ENCODE measurements around the gene RNF39. TPM values are rescaled to one million over a fixed set of nuclear protein-coding genes. Genes with fewer than 3 reads are reported as not detected.
"Not testable (repeated sequence)": the region's sequence is repeated elsewhere in the genome, so short reads cannot be mapped to it uniquely, and the experiment has no call there.

The RNF39 gene
- total RNA-seq, 1 experiment from 2014 or later, result not detected

- in situ Hi-C loops (cut with HindIII; ENCODE audit: low sequenced_read_pairs), result no loop called here
- no peak for DNase-seq (ENCODE audit: low spot score)
These were observed 9.5 kb downstream of the RNF39 start for GRCh38 chr6:30066082-30066481.

- no peak for DNase-seq (ENCODE audit: low spot score)
- in situ Hi-C loops (cut with HindIII; ENCODE audit: low sequenced_read_pairs), result no loop called here
These were observed 12.3 kb downstream of the RNF39 start for GRCh38 chr6:30063315-30063714.

GRCh38 chr6:30062471-30063178 lies 12.9 kb downstream of the RNF39 start:
- DNase-seq (ENCODE audit: low spot score), result no peak
- in situ Hi-C loops (cut with HindIII; ENCODE audit: low sequenced_read_pairs), result no loop called here

- in situ Hi-C loops (cut with HindIII; ENCODE audit: low sequenced_read_pairs), result no loop called here
- DNase-seq (ENCODE audit: low spot score), result peak; percentile 34
These were observed 13.6 kb downstream of the RNF39 start for GRCh38 chr6:30061858-30062458.

- in situ Hi-C loops (cut with HindIII; ENCODE audit: low sequenced_read_pairs), result no loop called here
- DNase-seq (ENCODE audit: low spot score), result peak; percentile 98
These were observed 14.3 kb downstream of the RNF39 start, which contains the start of gene POLR1H for GRCh38 chr6:30061092-30061857. Gene POLR1H, plus strand, starts transcription at chr6:30061265. Its CDS starts 260 bp downstream, at chr6:30061525.

- no peak for DNase-seq (ENCODE audit: low spot score)
- in situ Hi-C loops (cut with HindIII; ENCODE audit: low sequenced_read_pairs), result no loop called here
These were observed 14.9 kb downstream of the RNF39 start for GRCh38 chr6:30060606-30061091.

- in situ Hi-C loops (cut with HindIII; ENCODE audit: low sequenced_read_pairs), result no loop called here
- DNase-seq (ENCODE audit: low spot score), result no peak
These were observed 20.1 kb downstream of the RNF39 start for GRCh38 chr6:30055513-30055912.

GRCh38 chr6:30053682-30054081 lies 21.9 kb downstream of the RNF39 start:
- in situ Hi-C loops (cut with HindIII; ENCODE audit: low sequenced_read_pairs), result no loop called here
- DNase-seq (ENCODE audit: low spot score), result no peak

GRCh38 chr6:30047220-30047619 lies 28.3 kb downstream of the RNF39 start:
- in situ Hi-C loops (cut with HindIII; ENCODE audit: low sequenced_read_pairs), result no loop called here

GRCh38 chr6:30044630-30045029 lies 30.9 kb downstream of the RNF39 start:
- in situ Hi-C loops (cut with HindIII; ENCODE audit: low sequenced_read_pairs), result no loop called here
- no peak for DNase-seq (ENCODE audit: low spot score)

More at GRCh38 chr6:30047220-30047619, 28.3 kb downstream of the RNF39 start:
- no peak for DNase-seq (ENCODE audit: low spot score)

GRCh38 chr6:30043744-30044143 lies 31.8 kb downstream of the RNF39 start:
- in situ Hi-C loops (cut with HindIII; ENCODE audit: low sequenced_read_pairs), result no loop called here
- no peak for DNase-seq (ENCODE audit: low spot score)

- in situ Hi-C loops (cut with HindIII; ENCODE audit: low sequenced_read_pairs), result no loop called here
- no peak for DNase-seq (ENCODE audit: low spot score)
These were observed 32.7 kb downstream of the RNF39 start for GRCh38 chr6:30042914-30043313.

- in situ Hi-C loops (cut with HindIII; ENCODE audit: low sequenced_read_pairs), result no loop called here
- no peak for DNase-seq (ENCODE audit: low spot score)
These were observed 33.1 kb downstream of the RNF39 start for GRCh38 chr6:30042476-30042875.

GRCh38 chr6:30041821-30042220 lies 33.7 kb downstream of the RNF39 start:
- no peak for DNase-seq (ENCODE audit: low spot score)
- in situ Hi-C loops (cut with HindIII; ENCODE audit: low sequenced_read_pairs), result no loop called here

GRCh38 chr6:30041221-30041620 lies 34.3 kb downstream of the RNF39 start:
- in situ Hi-C loops (cut with HindIII; ENCODE audit: low sequenced_read_pairs), result no loop called here
- DNase-seq (ENCODE audit: low spot score), result no peak

- DNase-seq (ENCODE audit: low spot score), result no peak
- in situ Hi-C loops (cut with HindIII; ENCODE audit: low sequenced_read_pairs), result no loop called here
These were observed 38.3 kb downstream of the RNF39 start for GRCh38 chr6:30037182-30037788.

GRCh38 chr6:30035784-30036183 lies 39.8 kb downstream of the RNF39 start:
- in situ Hi-C loops (cut with HindIII; ENCODE audit: low sequenced_read_pairs), result no loop called here
- no peak for DNase-seq (ENCODE audit: low spot score)

- in situ Hi-C loops (cut with HindIII; ENCODE audit: low sequenced_read_pairs); DNase-seq (ENCODE audit: low spot score): not testable (repeated sequence)
These were observed 42.1 kb downstream of the RNF39 start for GRCh38 chr6:30033440-30033839.

- DNase-seq (ENCODE audit: low spot score), result no peak
- in situ Hi-C loops (cut with HindIII; ENCODE audit: low sequenced_read_pairs), result no loop called here
These were observed 44.2 kb downstream of the RNF39 start for GRCh38 chr6:30031381-30031780.

GRCh38 chr6:30029588-30029987 lies 46.0 kb downstream of the RNF39 start:
- DNase-seq (ENCODE audit: low spot score), result no peak
- in situ Hi-C loops (cut with HindIII; ENCODE audit: low sequenced_read_pairs), result no loop called here

Data from G401 (cell line).